Activated CD4-positive, alpha-beta T cell treated with anti-CD3 and anti-CD28 coated beads, Interleukin-2, amount 50 U/mL, for 24 hours (primary cell): ENCODE results near the gene ADPRM.

Experiments
- DNase-seq, 2 donors: peaks; one replicate each; pipeline ENCODE4 v3.0.0-alpha.2; 2020; ENCODE audit warnings: low read depth in 1 of 2, low spot score in 1 of 2

ADPRM gene

GRCh38 chr17:10739386-10739785 is 42.0 kb downstream of the ADPRM start:
- DNase-seq: no peak

- no peak for DNase-seq
Measured at GRCh38 chr17:10741416-10742135, 44.2 kb downstream of the ADPRM start.

GRCh38 chr17:10742431-10742830 is 45.0 kb downstream of the ADPRM start:
- DNase-seq: no peak

- no peak for DNase-seq
Measured at GRCh38 chr17:10743316-10744009, 46.1 kb downstream of the ADPRM start.

- DNase-seq: no peak
Measured at GRCh38 chr17:10744501-10745000, 47.2 kb downstream of the ADPRM start.

- DNase-seq: no peak
Measured at GRCh38 chr17:10745231-10745630, 47.8 kb downstream of the ADPRM start.

GRCh38 chr17:10748531-10749181 is 51.3 kb downstream of the ADPRM start:
- DNase-seq: no peak

- no peak for DNase-seq
Measured at GRCh38 chr17:10750210-10750609, 52.8 kb downstream of the ADPRM start.

- no peak for DNase-seq
Measured at GRCh38 chr17:10751563-10751962, 54.2 kb downstream of the ADPRM start.

- DNase-seq: no peak
Measured at GRCh38 chr17:10752696-10753095, 55.3 kb downstream of the ADPRM start.

GRCh38 chr17:10754109-10754508 is 56.7 kb downstream of the ADPRM start:
- no peak for DNase-seq

- no peak for DNase-seq
Measured at GRCh38 chr17:10754861-10755591, 57.6 kb downstream of the ADPRM start.

GRCh38 chr17:10755592-10756127 is 58.3 kb downstream of the ADPRM start:
- no peak for DNase-seq

- no peak for DNase-seq
Measured at GRCh38 chr17:10756185-10756584, 58.8 kb downstream of the ADPRM start.

GRCh38 chr17:10756619-10757018 is 59.2 kb downstream of the ADPRM start:
- DNase-seq: no peak

GRCh38 chr17:10757067-10757466 is 59.7 kb downstream of the ADPRM start:
- DNase-seq: no peak

GRCh38 chr17:10757647-10758046 is 60.3 kb downstream of the ADPRM start:
- DNase-seq: no peak

GRCh38 chr17:10758062-10758461 is 60.7 kb downstream of the ADPRM start:
- DNase-seq: no peak
